NCI-H82 treated with DMSO at 0.1 percent for 48 hours (cell line): ENCODE measurements around the gene KRT13.

Experiments used
- DNase-seq: peaks from one replicate; lab custom pipeline; 2025; ENCODE audit not compliant: unreplicated experiment; lab: John Stamatoyannopoulos, UW

KRT13 gene

GRCh38 chr17:41475421-41475820 is 30.0 kb downstream of the KRT13 start:
- no peak for DNase-seq

GRCh38 chr17:41474863-41475262 is 30.5 kb downstream of the KRT13 start:
- DNase-seq, result no peak

GRCh38 chr17:41468346-41468745 is 37.1 kb downstream of the KRT13 start:
- DNase-seq, result no peak

DNA sequence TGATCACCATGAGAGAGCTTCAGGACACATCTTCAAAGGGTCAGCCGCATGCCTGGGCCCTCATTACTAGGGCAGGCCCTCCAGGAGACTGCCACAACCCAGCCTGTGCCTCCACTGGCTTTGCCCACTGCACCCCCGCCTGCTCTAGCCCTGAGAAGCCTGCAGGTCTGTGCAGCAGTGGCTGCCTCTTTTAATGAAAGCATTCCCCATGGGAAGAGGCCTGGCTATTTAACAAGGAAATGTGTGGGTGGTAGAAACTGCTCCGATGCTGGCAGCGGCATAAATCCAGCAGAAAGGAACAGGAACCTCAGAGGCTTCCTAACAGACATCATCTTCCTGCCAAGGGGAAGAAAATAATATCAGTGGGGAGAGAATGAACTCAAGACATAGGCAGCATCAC is 37.9 kb downstream of the KRT13 start:
- DNase-seq, result no peak

DNA sequence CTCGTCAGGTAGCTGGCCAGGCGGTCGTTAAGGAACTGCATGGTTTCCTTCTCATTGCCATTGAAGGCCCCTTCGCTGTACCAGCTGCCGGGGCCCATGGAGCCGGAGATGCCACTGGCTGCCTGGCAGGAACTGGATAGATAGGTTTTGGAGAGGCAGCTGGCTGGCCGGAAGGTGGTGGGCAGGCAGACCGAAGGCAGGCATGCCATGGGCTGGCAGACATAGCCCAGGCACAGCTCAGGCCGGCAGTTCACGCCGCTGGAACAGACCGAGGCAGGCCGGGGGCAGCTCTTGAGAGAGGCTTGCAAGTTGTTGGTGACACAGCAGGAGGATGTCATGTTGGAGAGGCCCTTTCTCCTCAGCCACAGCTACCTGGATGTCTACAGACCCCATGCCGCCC is 38.4 kb downstream of the KRT13 start, which contains the start of gene KRT32:
TSS of gene KRT32 (minus strand) at position 399 of the 400 bp plus-strand sequence. CDS start at position 338, 61 bp downstream.
- no peak for DNase-seq

GRCh38 chr17:41464682-41465081 is 40.7 kb downstream of the KRT13 start:
- no peak for DNase-seq

- DNase-seq, result no peak
Observed at GRCh38 chr17:41464173-41464572, 41.2 kb downstream of the KRT13 start.

GRCh38 chr17:41463746-41464145 is 41.7 kb downstream of the KRT13 start:
- no peak for DNase-seq

- no peak for DNase-seq
Observed at GRCh38 chr17:41462705-41463104, 42.7 kb downstream of the KRT13 start.

GRCh38 chr17:41457676-41458075 is 47.7 kb downstream of the KRT13 start:
- no peak for DNase-seq

GRCh38 chr17:41456204-41456603 is 49.2 kb downstream of the KRT13 start:
- DNase-seq, result no peak

DNA sequence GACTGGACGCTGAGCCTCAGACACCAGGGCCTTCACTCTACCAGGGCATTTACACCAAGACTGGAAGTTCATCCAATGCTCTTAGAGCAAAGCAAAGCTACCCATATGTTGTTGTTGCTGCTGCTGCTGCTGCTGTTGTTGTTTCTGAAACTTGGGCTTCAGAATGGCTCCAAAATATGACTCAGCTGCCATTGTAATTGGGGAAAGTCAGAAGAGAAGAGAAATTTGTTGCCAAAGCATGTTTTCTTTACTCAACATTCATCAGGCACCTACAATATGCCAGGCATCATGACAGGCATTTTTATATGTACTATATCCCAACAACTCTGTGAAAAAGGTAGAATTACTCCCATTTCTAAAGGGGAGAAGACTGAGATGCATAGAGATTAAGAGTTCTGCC is 50.2 kb downstream of the KRT13 start:
- DNase-seq, result no peak

- DNase-seq, result no peak
Observed at GRCh38 chr17:41453066-41453465, 52.3 kb downstream of the KRT13 start.

DNA sequence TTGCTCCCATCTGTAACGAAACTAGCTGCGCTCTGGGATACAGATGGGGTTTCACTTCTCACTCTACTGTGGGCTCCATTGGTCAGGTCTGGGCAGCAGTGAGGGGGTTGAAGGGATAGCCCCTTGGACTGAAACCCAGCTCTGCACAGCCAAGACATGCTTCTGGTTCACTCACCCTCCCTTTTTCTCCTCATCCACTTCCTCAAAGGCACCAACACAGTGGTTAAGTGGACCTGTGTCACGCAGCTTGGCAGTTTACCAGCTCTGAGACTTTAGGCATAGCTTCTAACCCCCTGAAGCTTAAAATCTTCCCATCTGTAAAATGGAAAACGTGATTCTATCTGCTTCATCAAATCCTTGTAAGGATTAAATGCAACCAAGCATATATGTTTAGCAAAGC is 53.1 kb downstream of the KRT13 start:
- no peak for DNase-seq

DNA sequence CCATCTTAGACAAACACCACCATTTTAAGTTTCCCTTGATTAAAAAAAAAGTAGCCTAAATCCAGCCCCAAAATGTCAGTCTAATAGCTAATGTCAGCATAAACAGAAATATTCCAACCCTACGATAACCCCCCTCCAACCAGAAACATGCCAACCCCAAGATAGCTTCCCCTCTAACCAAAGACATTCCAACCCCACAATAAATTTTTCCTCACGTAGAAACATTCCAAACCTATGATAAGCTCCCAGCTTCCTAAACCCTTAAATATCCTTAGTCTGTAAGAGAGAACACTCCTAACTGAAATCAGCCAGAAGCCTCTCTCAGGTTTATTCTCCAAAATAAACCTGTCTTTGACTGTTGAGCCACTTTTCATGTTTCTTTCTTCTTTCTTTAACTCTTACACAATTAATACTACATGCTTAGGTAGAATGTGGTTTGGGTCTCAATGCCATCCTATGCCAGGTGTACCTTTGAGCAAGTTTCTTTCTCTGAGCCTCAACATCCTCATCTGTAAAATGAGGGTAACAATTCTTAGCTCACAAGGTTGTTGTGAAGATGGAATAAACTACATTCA is 54.2 kb downstream of the KRT13 start:
- no peak for DNase-seq
